ENCODE measurements around the gene CES2.
"Not testable (repeated sequence)": the region's sequence is repeated elsewhere in the genome, so short reads cannot be mapped to it uniquely, and the experiment has no call there.

The CES2 gene

DNA sequence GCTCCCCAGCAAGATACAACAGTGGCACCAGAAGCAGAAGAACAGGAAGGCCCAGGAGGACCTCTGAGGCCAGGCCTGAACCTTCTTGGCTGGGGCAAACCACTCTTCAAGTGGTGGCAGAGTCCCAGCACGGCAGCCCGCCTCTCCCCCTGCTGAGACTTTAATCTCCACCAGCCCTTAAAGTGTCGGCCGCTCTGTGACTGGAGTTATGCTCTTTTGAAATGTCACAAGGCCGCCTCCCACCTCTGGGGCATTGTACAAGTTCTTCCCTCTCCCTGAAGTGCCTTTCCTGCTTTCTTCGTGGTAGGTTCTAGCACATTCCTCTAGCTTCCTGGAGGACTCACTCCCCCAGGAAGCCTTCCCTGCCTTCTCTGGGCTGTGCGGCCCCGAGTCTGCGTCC is 37.7 kb downstream of the CES2 start:
- Histone ChIP-seq H3K27ac (no peak overlapping the region), H3K9ac (no peak overlapping the region), H3K79me2 (ENCODE audit: insufficient read depth, low read depth) (no peaks in the 10 kb centered on the region), H3K27me3 (ENCODE audit: insufficient read depth, low read depth) (0 out of 2 replicates have a peak, but pooled peaks cover 2% of the 10 kb centered on the region), H3K36me3 (ENCODE audit: insufficient read depth) (no peaks in the 10 kb centered on the region), H3K4me2 (no peak overlapping the region), H3K4me3 (IDR thresholded peaks at IDR 0.05; ENCODE audit: insufficient read depth, low read depth, low read length) (no peak overlapping the region), H4K20me1 (ENCODE audit: insufficient read depth) (no peaks in the 10 kb centered on the region), H2AFZ (ENCODE audit: low read depth) (no peak overlapping the region), H3K4me1 (ENCODE audit: low read depth, poor library complexity, severe bottlenecking) (peaks cover 9% of the 10 kb centered on the region)
- TF ChIP-seq, protein P1, sequence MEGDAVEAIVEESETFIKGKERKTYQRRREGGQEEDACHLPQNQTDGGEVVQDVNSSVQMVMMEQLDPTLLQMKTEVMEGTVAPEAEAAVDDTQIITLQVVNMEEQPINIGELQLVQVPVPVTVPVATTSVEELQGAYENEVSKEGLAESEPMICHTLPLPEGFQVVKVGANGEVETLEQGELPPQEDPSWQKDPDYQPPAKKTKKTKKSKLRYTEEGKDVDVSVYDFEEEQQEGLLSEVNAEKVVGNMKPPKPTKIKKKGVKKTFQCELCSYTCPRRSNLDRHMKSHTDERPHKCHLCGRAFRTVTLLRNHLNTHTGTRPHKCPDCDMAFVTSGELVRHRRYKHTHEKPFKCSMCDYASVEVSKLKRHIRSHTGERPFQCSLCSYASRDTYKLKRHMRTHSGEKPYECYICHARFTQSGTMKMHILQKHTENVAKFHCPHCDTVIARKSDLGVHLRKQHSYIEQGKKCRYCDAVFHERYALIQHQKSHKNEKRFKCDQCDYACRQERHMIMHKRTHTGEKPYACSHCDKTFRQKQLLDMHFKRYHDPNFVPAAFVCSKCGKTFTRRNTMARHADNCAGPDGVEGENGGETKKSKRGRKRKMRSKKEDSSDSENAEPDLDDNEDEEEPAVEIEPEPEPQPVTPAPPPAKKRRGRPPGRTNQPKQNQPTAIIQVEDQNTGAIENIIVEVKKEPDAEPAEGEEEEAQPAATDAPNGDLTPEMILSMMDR (conservative IDR thresholded peaks at IDR 0.05; ENCODE audit: low read depth, low read length) = no peak

DNA sequence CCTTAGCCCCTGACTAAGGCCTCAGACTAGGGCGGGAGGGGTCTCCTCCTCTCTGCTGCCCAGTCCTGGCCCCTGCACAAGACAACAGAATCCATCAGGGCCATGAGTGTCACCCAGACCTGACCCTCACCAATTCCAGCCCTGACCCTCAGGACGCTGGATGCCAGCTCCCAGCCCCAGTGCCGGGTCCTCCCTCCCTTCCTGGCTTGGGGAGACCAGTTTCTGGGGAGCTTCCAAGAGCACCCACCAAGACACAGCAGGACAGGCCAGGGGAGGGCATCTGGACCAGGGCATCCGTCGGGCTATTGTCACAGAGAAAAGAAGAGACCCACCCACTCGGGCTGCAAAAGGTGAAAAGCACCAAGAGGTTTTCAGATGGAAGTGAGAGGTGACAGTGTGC is 38.4 kb downstream of the CES2 start:
- H3K27ac ChIP-seq = no peak overlapping the region
- TF ChIP-seq, protein P1 (conservative IDR thresholded peaks at IDR 0.05; ENCODE audit: low read depth, low read length) = no peak
- peaks cover 10% of the 10 kb centered on the region for H3K4me1 ChIP-seq (ENCODE audit: low read depth, poor library complexity, severe bottlenecking)

DNA sequence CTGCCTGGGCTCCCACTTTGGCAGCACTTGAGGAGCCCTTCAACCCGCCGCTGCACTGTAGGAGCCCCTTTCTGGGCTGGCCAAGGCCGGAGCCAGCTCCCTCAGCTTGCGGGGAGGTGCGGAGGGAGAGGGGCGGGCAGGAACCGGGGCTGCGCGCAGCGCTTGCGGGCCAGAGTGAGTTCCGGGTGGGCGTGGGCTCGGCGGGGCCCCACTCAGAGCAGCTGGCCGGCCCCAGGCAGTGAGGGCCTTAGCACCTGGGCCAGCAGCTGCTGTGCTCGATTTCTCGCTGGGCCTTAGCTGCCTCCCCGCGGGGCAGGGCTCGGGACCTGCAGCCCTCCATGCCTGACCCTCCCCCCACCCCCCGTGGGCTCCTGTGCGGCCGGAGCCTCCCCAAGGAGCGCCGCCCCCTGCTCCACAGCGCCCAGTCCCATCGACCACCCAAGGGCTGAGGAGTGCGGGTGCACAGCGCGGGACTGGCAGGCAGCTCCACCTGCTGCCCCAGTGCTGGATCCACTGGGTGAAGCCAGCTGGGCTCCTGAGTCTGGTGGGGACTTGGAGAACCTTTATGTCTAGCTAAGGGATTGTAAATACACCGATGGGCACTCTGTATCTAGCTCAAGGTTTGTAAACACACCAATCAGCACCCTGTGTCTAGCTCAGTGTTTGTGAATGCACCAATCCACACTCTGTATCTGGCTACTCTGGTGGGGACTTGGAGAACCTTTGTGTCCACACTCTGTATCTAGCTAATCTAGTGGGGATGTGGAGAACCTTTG is 39.0 kb downstream of the CES2 start:
- H3K79me2 ChIP-seq (ENCODE audit: insufficient read depth, low read depth); H2AFZ ChIP-seq (ENCODE audit: low read depth); H3K4me3 ChIP-seq (IDR thresholded peaks at IDR 0.05; ENCODE audit: insufficient read depth, low read depth, low read length); H3K36me3 ChIP-seq (ENCODE audit: insufficient read depth); H3K27me3 ChIP-seq (ENCODE audit: insufficient read depth, low read depth); H3K4me1 ChIP-seq (ENCODE audit: low read depth, poor library complexity, severe bottlenecking); H3K9ac ChIP-seq; H3K4me2 ChIP-seq; H3K27ac ChIP-seq; H4K20me1 ChIP-seq (ENCODE audit: insufficient read depth): not testable (repeated sequence)

More for the DNA sequence above, 38.4 kb downstream of the CES2 start:
- Histone ChIP-seq H2AFZ (ENCODE audit: low read depth) (no peak overlapping the region), H3K36me3 (ENCODE audit: insufficient read depth) (no peaks in the 10 kb centered on the region), H3K9ac (no peak overlapping the region), H3K4me2 (no peak overlapping the region), H3K79me2 (ENCODE audit: insufficient read depth, low read depth) (no peaks in the 10 kb centered on the region), H4K20me1 (ENCODE audit: insufficient read depth) (no peaks in the 10 kb centered on the region), H3K27me3 (ENCODE audit: insufficient read depth, low read depth) (0 out of 2 replicates have a peak, but pooled peaks cover 2% of the 10 kb centered on the region), H3K4me3 (IDR thresholded peaks at IDR 0.05; ENCODE audit: insufficient read depth, low read depth, low read length) (no peak overlapping the region)

DNA sequence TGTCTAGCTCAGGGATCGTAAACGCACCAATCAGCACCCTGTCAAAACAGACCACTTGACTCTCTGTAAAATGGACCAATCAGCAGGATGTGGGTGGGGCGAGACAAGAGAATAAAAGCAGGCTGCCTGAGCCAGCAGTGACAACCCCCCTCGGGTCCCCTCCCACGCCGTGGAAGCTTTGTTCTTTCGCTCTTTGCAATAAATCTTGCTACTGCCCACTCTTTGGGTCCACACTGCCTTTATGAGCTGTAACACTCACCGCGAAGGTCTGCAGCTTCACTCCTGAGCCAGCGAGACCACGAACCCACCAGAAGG is 39.6 kb downstream of the CES2 start:
- H3K4me2 ChIP-seq; H3K4me1 ChIP-seq (ENCODE audit: low read depth, poor library complexity, severe bottlenecking); H3K27ac ChIP-seq; H3K4me3 ChIP-seq (IDR thresholded peaks at IDR 0.05; ENCODE audit: insufficient read depth, low read depth, low read length); H3K27me3 ChIP-seq (ENCODE audit: insufficient read depth, low read depth); H3K36me3 ChIP-seq (ENCODE audit: insufficient read depth); H2AFZ ChIP-seq (ENCODE audit: low read depth); H3K9ac ChIP-seq; H4K20me1 ChIP-seq (ENCODE audit: insufficient read depth); H3K79me2 ChIP-seq (ENCODE audit: insufficient read depth, low read depth): not testable (repeated sequence)

DNA sequence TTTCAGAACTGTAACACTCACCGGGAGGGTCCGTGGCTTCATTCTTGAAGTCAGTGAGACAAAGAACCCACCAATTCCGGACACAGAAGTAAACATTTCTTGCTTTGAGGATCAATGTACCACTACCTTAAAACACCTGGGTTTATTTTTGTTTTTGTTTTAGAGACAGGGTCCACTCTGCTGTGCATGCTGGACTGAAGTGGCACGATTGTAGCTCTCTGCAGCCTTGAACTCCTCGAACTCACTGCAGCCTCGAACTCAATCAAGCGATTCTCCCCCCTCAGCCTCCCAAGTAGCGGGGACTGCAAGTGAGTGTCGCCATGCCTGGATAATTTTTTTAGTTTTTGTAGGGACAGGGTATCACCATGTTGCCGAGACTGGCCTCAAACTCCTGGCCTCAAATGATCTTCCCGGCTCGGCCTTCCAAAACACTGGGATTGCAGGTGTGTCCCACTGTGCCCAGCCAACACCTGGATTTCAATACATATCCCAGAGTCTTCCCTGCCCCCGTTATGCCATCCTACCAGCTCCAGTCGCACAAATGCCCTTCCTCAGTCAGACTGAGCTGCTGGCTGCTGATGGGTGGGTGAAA is 40.1 kb downstream of the CES2 start:
- no peaks in the 10 kb centered on the region for H4K20me1 ChIP-seq (ENCODE audit: insufficient read depth)
- peaks cover 10% of the 10 kb centered on the region for H3K4me1 ChIP-seq (ENCODE audit: low read depth, poor library complexity, severe bottlenecking)
- H3K27ac ChIP-seq = no peak overlapping the region
- no peaks in the 10 kb centered on the region for H3K36me3 ChIP-seq (ENCODE audit: insufficient read depth)
- H3K9ac ChIP-seq = no peak overlapping the region
- no peak overlapping the region for H3K4me3 ChIP-seq (IDR thresholded peaks at IDR 0.05; ENCODE audit: insufficient read depth, low read depth, low read length)
- TF ChIP-seq, protein P1 (conservative IDR thresholded peaks at IDR 0.05; ENCODE audit: low read depth, low read length) = no peak
- no peak overlapping the region; the same call in 1 of the 2 replicates for H3K4me2 ChIP-seq
- H3K79me2 ChIP-seq (ENCODE audit: insufficient read depth, low read depth) = no peaks in the 10 kb centered on the region
- H3K27me3 ChIP-seq (ENCODE audit: insufficient read depth, low read depth) = 0 out of 2 replicates have a peak, but pooled peaks cover 2% of the 10 kb centered on the region
- H2AFZ ChIP-seq (ENCODE audit: low read depth) = no peak overlapping the region

All from KMS-11 (cell line).